Keratinocyte (primary cell): ENCODE measurements around the gene NBPF12. TPM values are rescaled to one million over a fixed set of nuclear protein-coding genes. Genes with fewer than 3 reads are reported as not detected.
"Not testable (repeated sequence)": the region's sequence is repeated elsewhere in the genome, so short reads cannot be mapped to it uniquely, and the experiment has no call there.

Experiments
- DNase-seq: peaks from one replicate; pipeline ENCODE4 v3.0.0-alpha.2; 2011; ENCODE audit warnings: low read depth, missing footprints, low spot score
- FAIRE-seq: peaks from 2 replicates; lab custom pipeline; 2011; peaks lifted over from hg19 to GRCh38; lab: Jason Lieb, UNC
- H2AFZ ChIP-seq: 2 replicates; pipeline ENCODE4 v1.6.0; 2012; ENCODE audit warnings: low read length, control low read depth, inconsistent platforms; ENCODE audit not compliant: control insufficient read depth
- H3K27ac ChIP-seq: 2 replicates; pipeline ENCODE4 v1.5.1; 2011; ENCODE audit warnings: low read length; ENCODE audit not compliant: control insufficient read depth, insufficient read depth
- H3K27me3 ChIP-seq: 3 replicates; pipeline ENCODE4 v1.6.0; 2011; ENCODE audit warnings: low read length; ENCODE audit not compliant: control insufficient read depth, insufficient read depth; ENCODE audit errors: extremely low read depth
- H3K36me3 ChIP-seq, 2 experiments: 2 replicates in 1 of 2; 3 replicates in 1 of 2; pipeline ENCODE4 v1.5.1; 2011; ENCODE audit warnings: low read length in 2 of 2, mild to moderate bottlenecking in 1 of 2; ENCODE audit not compliant: control insufficient read depth in 2 of 2, insufficient read depth in 2 of 2; ENCODE audit errors: extremely low read depth in 1 of 2
- H3K4me1 ChIP-seq: 3 replicates; pipeline ENCODE4 v1.5.1; 2011; ENCODE audit warnings: low read length; ENCODE audit not compliant: control insufficient read depth, insufficient read depth; ENCODE audit errors: extremely low read depth
- H3K4me2 ChIP-seq: 3 replicates; pipeline ENCODE4 v1.6.0; 2011; ENCODE audit warnings: low read depth, low read length; ENCODE audit not compliant: control insufficient read depth, insufficient read depth; ENCODE audit errors: extremely low read depth
- H3K4me3 ChIP-seq, 3 experiments: fragments of 200-600 bp in 1 of 3; sonication (generic) in 1 of 3; 2 replicates in 2 of 3; 3 replicates in 1 of 3; pipeline ENCODE4 v1.5.1; 2011 to 2016; ENCODE audit warnings: low read length in 3 of 3, mild to moderate bottlenecking in 3 of 3, control low read depth in 2 of 3, inconsistent platforms in 1 of 3, low read depth in 1 of 3, mixed read lengths in 1 of 3, mixed run types in 1 of 3, moderate library complexity in 1 of 3; ENCODE audit not compliant: control insufficient read depth in 2 of 3, insufficient read depth in 2 of 3; ENCODE audit errors: extremely low read depth in 1 of 3
- H3K79me2 ChIP-seq: 2 replicates; pipeline ENCODE4 v1.6.0; 2012; ENCODE audit warnings: low read length; ENCODE audit not compliant: control insufficient read depth, insufficient read depth
- H3K9ac ChIP-seq: 3 replicates; pipeline ENCODE4 v1.6.0; 2011; ENCODE audit warnings: low read length; ENCODE audit not compliant: control insufficient read depth, insufficient read depth; ENCODE audit errors: extremely low read depth
- H3K9me1 ChIP-seq: 3 replicates; pipeline ENCODE4 v1.6.0; 2011; ENCODE audit warnings: low read length; ENCODE audit not compliant: control insufficient read depth, insufficient read depth; ENCODE audit errors: extremely low read depth
- H3K9me3 ChIP-seq: 2 replicates; pipeline ENCODE4 v1.5.1; 2012; ENCODE audit warnings: low read depth, low read length; ENCODE audit not compliant: control insufficient read depth
- H4K20me1 ChIP-seq: 3 replicates; pipeline ENCODE4 v1.6.0; 2011; ENCODE audit warnings: low read length; ENCODE audit not compliant: control insufficient read depth, insufficient read depth; ENCODE audit errors: extremely low read depth
- dilution Hi-C: fragments of 300-500 bp; cut with MboI; formaldehyde crosslinking; loops from one replicate; pipeline ENCODE4 v1.7.0; 2020; ENCODE audit warnings: low sequenced_read_pairs; ENCODE audit not compliant: extremely low pct_ligation_motif_present
- polyA plus RNA-seq, 5 experiments: library from polyadenylated mRNA; depleted of rRNA in 3 of 5; stranded (reverse) in 3 of 5; stranded (forward) in 1 of 5; unstranded in 1 of 5; fragments of >200 nt; gene quantifications; 1 replicate in 1 of 5; 2 replicates in 3 of 5; 3 replicates in 1 of 5; pipeline versions ENCODE4 v1.2.1 to v1.2.3, GENCODE V29; 2011 to 2012; ENCODE audit warnings: missing spikeins in 2 of 5, low read depth in 1 of 5, low replicate concordance in 1 of 5

NBPF12 gene
- polyA plus RNA-seq, 1 donor (not counting 4 experiments of a cell fraction or from before 2014, with no cell fraction given) = 6.4 TPM

- H3K9ac ChIP-seq, H3K36me3 ChIP-seq, DNase-seq, H3K27ac ChIP-seq, H3K27me3 ChIP-seq, H3K9me1 ChIP-seq, H3K4me2 ChIP-seq, H2AFZ ChIP-seq, H3K79me2 ChIP-seq, dilution Hi-C loops, FAIRE-seq, H4K20me1 ChIP-seq, H3K4me3 ChIP-seq, H3K9me3 ChIP-seq, H3K4me1 ChIP-seq: not testable (repeated sequence)
These were observed 48.3 kb downstream of the NBPF12 start for GRCh38 chr1:146986450-146986849.

- H2AFZ ChIP-seq, H3K36me3 ChIP-seq, H4K20me1 ChIP-seq, H3K79me2 ChIP-seq, H3K27me3 ChIP-seq, H3K9me3 ChIP-seq, H3K9me1 ChIP-seq, dilution Hi-C loops, DNase-seq, FAIRE-seq, H3K27ac ChIP-seq, H3K4me1 ChIP-seq, H3K4me2 ChIP-seq, H3K4me3 ChIP-seq, H3K9ac ChIP-seq: not testable (repeated sequence)
These were observed 49.4 kb downstream of the NBPF12 start for GRCh38 chr1:146987502-146987901.

DNA sequence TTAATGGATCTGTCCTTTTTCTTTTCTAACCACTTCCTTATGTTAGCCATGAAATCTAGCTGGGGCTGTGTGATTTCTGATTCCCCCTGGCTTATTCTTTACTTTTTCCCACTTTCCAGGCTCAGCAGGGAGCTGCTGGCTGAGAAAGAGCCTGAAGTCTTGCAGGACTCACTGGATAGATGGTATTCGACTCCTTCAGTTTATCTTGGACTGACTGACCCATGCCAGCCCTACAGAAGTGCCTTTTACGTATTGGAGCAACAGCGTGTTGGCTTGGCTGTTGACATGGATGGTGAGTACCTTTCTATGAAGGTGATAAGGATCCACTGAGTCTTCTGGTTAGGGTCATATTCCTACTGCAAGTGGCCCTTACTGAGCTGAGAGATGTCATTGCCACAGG is 51.3 kb downstream of the NBPF12 start:
- H3K9me3 ChIP-seq, H3K36me3 ChIP-seq, dilution Hi-C loops, H3K27ac ChIP-seq, H3K4me1 ChIP-seq, H3K9ac ChIP-seq, H3K79me2 ChIP-seq, H4K20me1 ChIP-seq, H3K9me1 ChIP-seq, H3K27me3 ChIP-seq, H3K4me3 ChIP-seq, H3K4me2 ChIP-seq, DNase-seq, H2AFZ ChIP-seq, FAIRE-seq: not testable (repeated sequence)

- H3K36me3 ChIP-seq, H3K4me3 ChIP-seq, FAIRE-seq, H2AFZ ChIP-seq, DNase-seq, H3K9me3 ChIP-seq, H3K27ac ChIP-seq, H3K79me2 ChIP-seq, H3K4me1 ChIP-seq, H3K27me3 ChIP-seq, H4K20me1 ChIP-seq, dilution Hi-C loops, H3K4me2 ChIP-seq, H3K9me1 ChIP-seq, H3K9ac ChIP-seq: not testable (repeated sequence)
These were observed 70.4 kb downstream of the NBPF12 start for GRCh38 chr1:147008495-147008894.

GRCh38 chr1:147026975-147027374 is 88.9 kb downstream of the NBPF12 start:
- H3K36me3 ChIP-seq, H3K79me2 ChIP-seq, H3K4me1 ChIP-seq, H3K27ac ChIP-seq, DNase-seq, H3K4me3 ChIP-seq, H3K9ac ChIP-seq, H3K9me1 ChIP-seq, dilution Hi-C loops, H2AFZ ChIP-seq, H3K9me3 ChIP-seq, H4K20me1 ChIP-seq, H3K27me3 ChIP-seq, H3K4me2 ChIP-seq: not testable (repeated sequence)
- FAIRE-seq = peak; percentile 85
